ENCODE data around the gene ZNF385B.

GRCh38 chr2:179692610-179693009 is 168.8 kb downstream of the ZNF385B start:
- TF ChIP-seq CTCF (IDR thresholded peaks at IDR 0.05) (no peak), POLR2A (IDR thresholded peaks at IDR 0.05) (no peak)

Data from body of pancreas (tissue), 4 donors.